Ectodermal cell (in vitro differentiated cells): ENCODE results near the gene NGFR.

Source experiments
- H3K27ac ChIP-seq: 2 replicates; pipeline ENCODE4 v1.7.0; 2013; ENCODE audit warnings: mild to moderate bottlenecking, low read depth, low read length; ENCODE audit not compliant: insufficient read depth, poor library complexity, severe bottlenecking
- H3K27me3 ChIP-seq: 2 replicates; pipeline ENCODE4 v1.7.0; 2013; ENCODE audit warnings: mild to moderate bottlenecking, low read length; ENCODE audit not compliant: insufficient read depth, control insufficient read depth, poor library complexity, severe bottlenecking
- H3K36me3 ChIP-seq: one replicate; pipeline ENCODE4 v1.7.0; 2013; ENCODE audit warnings: low read length; ENCODE audit not compliant: control insufficient read depth, insufficient read depth
- H3K4me1 ChIP-seq: one replicate; pipeline ENCODE4 v1.7.0; 2013; ENCODE audit warnings: low read length; ENCODE audit not compliant: control insufficient read depth, insufficient read depth
- H3K4me3 ChIP-seq: 2 replicates; pipeline ENCODE4 v1.7.0; 2013; ENCODE audit warnings: low read depth, low read length, control low read depth; ENCODE audit not compliant: insufficient read depth
- H3K9me3 ChIP-seq: 2 replicates; pipeline ENCODE4 v1.7.0; 2013; ENCODE audit warnings: mild to moderate bottlenecking, low read length, moderate library complexity; ENCODE audit not compliant: control insufficient read depth
- WGBS, 2 experiments: methylation state at CpG; one replicate each; pipeline ENCODE4 v1.1.7; 2013; ENCODE audit warnings: missing lambda C conversion rate in 2 of 2; 5-methylcytosine and 5-hydroxymethylcytosine counted together

NGFR gene

GRCh38 chr17:49456183-49456965 is 38.7 kb upstream of the NGFR start:
- Histone ChIP-seq H3K4me1 (peaks cover 25% of the 10 kb centered on the region), H3K36me3 (no peaks in the 10 kb centered on the region), H3K9me3 (no peaks in the 10 kb centered on the region), H3K27me3 (no peaks in the 10 kb centered on the region), H3K4me3 (no peak overlapping the region), H3K27ac (no peak overlapping the region)
- WGBS, 2 experiments = 75 to 78% methylated on average over 5 of the region's 5 CpGs

DNA sequence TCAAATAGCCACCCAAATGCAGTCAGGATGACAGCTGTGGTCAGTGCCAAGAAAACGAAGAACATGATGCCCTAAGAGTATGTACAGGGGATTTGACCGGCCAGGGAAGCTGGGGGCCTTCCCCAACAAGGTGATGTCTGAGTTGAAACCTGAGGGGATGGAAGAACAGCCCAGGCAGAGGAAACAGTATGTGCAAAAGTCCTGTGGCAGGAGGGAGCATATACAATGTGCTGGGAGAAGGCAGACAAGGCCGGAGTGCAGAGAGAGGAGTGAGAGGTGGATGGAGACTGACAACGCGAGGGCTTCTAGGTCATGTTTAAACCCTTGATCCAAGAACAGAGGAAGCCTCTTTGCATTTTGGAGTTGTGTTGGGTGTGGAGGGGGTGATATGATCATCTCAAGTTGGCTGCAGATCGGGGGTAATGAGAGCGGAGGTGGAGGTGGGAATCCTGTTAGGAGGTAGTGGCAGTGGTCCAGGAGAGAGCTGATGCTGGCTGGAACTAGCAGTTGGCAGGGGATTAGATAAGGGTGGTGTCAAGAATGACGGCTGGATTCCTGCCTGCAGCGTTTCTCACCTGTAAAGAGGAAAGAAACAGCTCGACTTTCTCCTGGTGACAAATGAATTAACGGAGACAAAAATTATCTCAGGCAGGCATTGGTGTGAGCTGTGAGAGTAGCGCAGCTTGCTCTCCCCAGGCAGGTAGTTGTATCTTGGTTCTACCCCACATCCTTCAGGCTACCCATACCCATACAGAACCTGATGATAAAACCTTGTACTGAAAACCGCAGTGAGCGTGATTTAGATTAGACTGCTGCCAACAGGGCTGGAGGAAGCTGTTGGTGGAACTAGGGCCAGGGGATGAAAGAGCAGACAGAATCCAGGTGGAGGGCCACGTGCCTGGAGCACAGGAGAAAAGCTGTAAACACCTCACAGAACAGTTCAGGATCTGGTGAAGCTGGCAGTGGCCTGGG is 37.2 kb upstream of the NGFR start:
- H3K27me3 ChIP-seq = no peaks in the 10 kb centered on the region
- no peaks in the 10 kb centered on the region for H3K36me3 ChIP-seq
- H3K27ac ChIP-seq = no peak overlapping the region
- WGBS, 2 experiments = 92 to 93% methylated on average over 15 of the region's 15 CpGs
- no peaks in the 10 kb centered on the region for H3K9me3 ChIP-seq
- no peak overlapping the region for H3K4me3 ChIP-seq
- H3K4me1 ChIP-seq = peaks cover 21% of the 10 kb centered on the region

DNA sequence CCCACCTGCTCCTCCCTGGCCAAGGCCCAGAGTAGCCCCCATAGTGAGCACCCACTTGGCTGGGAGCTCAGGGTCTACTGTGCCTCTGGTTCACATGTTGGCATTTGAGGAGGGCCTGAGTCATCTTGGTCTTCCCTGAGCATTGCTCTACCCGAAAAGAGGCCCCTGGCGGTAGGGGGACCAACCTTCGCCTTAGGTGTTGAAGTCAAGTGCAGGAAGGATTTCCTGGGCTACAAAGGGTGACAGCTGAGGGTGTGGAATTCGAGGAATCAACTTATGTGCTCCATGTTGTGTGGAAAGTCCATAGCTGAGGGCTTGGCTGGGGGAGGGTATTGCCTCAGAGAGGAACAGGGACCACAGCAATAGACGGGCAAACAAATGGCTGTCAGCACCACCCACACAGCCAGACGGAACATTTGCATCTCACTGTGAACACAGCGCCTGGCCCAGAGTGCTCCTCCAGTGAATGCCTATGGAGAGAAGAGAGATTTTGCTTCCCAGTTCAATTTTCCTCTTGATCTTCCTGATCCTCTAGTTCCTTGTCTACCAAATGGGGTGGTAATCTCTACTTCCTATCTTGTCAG is 35.6 kb upstream of the NGFR start:
- Histone ChIP-seq H3K4me1 (peaks cover 12% of the 10 kb centered on the region), H3K36me3 (no peaks in the 10 kb centered on the region), H3K27ac (no peak overlapping the region), H3K27me3 (no peaks in the 10 kb centered on the region), H3K4me3 (no peak overlapping the region), H3K9me3 (no peaks in the 10 kb centered on the region)
- WGBS, 2 experiments = 50 to 52% methylated on average over 7 of the region's 7 CpGs

DNA sequence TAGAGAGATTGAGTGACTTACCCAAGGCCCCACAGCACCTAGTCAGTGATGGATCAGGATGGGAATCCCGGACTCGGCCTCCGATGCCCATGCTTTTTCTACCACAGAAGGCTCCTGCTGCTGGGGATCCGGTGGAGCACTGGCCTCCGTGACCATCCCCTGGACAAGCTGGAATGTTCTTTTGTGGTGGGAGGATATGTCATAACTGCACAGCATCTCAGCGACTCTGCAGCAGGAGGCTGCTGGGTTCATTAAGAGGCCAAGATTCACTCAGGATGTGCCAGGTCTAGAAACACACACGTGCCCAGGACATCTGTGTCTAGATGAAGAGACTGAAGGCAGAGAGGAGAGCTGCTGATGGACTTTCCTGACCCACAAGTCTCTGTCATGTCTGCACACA is 34.7 kb upstream of the NGFR start:
- Histone ChIP-seq H3K4me3 (no peak overlapping the region), H3K27ac (no peak overlapping the region), H3K27me3 (no peaks in the 10 kb centered on the region), H3K36me3 (no peaks in the 10 kb centered on the region), H3K4me1 (peaks cover 9% of the 10 kb centered on the region), H3K9me3 (no peaks in the 10 kb centered on the region)
- 85 to 90% methylated on average over 7 of the region's 7 CpGs for WGBS, 2 experiments

DNA sequence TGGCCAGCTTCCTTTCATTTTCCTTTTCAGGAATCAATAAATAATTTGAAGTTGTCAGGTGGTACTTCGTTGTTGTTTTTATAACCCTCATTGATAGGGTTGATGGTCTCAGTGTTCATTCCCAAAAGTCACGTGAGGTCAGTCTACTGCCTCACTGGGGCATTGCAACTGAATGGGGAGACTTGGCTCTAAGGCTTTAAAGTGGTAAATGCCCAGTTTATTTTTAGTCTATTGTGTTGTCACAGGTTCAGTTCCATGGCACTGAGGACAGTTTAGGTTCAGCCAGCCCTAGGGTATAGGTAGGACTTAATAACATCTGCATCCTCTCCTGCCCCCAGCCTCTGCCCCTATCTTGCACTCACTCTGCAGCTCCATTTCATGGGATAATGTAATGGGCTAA is 33.5 kb upstream of the NGFR start:
- H3K36me3 ChIP-seq = no peaks in the 10 kb centered on the region
- H3K4me1 ChIP-seq = peaks cover 5% of the 10 kb centered on the region
- no peak overlapping the region for H3K27ac ChIP-seq
- H3K9me3 ChIP-seq = no peaks in the 10 kb centered on the region
- 94 to 97% methylated on average over 2 of the region's 2 CpGs for WGBS, 2 experiments
- H3K4me3 ChIP-seq = no peak overlapping the region
- no peaks in the 10 kb centered on the region for H3K27me3 ChIP-seq

DNA sequence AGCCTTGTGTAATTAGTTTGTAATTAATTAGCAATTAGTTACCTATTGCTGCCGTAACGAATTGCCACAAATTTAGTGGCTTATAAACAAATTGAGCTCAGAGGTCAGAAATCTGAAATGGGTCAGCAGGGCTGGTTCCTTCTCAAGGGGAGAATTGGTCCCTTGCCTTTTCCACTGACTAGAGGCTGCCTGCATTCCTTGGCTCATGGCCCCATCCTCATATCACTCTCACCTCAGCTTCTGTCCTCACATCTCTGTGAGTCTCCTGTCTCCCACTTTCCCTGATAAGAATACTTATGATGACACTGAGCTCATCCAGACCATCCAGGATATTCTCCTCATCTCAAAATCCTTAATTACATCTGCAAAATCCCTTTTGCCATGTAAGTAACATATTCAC is 31.0 kb upstream of the NGFR start:
- WGBS, 2 experiments = 72 to 81% methylated on average over 2 of the region's 2 CpGs
- peaks cover 11% of the 10 kb centered on the region for H3K27me3 ChIP-seq

DNA sequence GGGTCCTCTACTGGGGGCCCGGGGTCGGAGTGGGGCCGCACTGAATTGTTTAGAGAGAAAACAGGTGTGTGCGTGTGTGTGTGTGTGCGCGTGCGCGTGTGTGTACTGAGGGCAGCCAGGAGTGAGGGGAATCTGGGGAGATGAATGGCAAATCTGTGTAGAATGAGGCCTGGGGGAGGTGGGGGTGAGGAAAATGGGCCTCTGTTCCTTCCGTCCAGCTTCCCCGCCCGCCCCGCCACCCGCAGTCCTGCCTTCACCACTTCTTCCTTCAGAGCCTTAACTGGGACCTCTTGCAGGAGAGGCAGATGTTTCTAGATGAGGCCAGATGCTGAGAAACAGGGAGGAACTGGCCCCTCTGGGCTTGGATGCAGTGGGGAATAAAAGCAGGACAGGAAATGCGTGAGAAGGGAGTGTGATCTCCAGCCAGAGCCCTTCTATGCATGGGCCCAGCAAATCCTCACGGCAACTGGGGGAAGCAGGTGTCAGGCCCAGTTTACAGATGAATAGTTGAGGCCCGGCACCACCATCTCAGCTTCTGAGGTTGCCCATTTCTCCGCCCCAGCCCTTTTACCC is 29.7 kb upstream of the NGFR start:
- WGBS, 2 experiments = 85 to 86% methylated on average over 15 to 17 of the region's 17 CpGs
- peaks cover 25% of the 10 kb centered on the region for H3K27me3 ChIP-seq
- no peak overlapping the region for H3K4me3 ChIP-seq
- no peaks in the 10 kb centered on the region for H3K36me3 ChIP-seq
- H3K27ac ChIP-seq = no peak overlapping the region
- H3K4me1 ChIP-seq = no peaks in the 10 kb centered on the region
- no peaks in the 10 kb centered on the region for H3K9me3 ChIP-seq

More for the DNA sequence above, 31.0 kb upstream of the NGFR start:
- H3K36me3 ChIP-seq = no peaks in the 10 kb centered on the region
- no peaks in the 10 kb centered on the region for H3K9me3 ChIP-seq
- H3K27ac ChIP-seq = no peak overlapping the region
- H3K4me1 ChIP-seq = peaks cover 5% of the 10 kb centered on the region
- H3K4me3 ChIP-seq = no peak overlapping the region

DNA sequence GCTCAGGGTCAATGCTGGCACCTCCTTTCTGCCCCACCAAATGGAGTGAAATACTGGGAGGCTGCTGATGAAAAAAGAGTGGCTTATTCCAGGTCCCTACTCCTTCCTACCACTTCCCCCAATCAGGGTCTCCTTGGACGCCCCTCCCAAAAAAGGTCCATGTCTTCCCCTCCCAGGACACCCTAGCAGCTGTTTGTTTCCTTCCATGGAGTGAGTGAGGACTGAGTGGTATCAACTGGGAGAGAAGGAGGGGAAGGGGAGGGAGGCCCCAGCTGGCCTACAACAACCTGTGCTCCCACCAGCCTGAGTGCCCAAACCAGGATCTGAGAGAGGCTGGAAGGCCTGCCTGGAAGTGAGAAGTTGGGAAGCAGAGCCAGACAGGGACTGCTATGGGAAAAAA is 28.7 kb upstream of the NGFR start:
- Histone ChIP-seq H3K27me3 (peaks cover 32% of the 10 kb centered on the region), H3K27ac (no peak overlapping the region), H3K4me1 (peaks cover 8% of the 10 kb centered on the region), H3K4me3 (no peak overlapping the region), H3K36me3 (no peaks in the 10 kb centered on the region), H3K9me3 (no peaks in the 10 kb centered on the region)
- 75% methylated on average over 1 of the region's 1 CpG; no CpG with 5 or more reads in 1 of the 2 experiments for WGBS, 2 experiments

- Histone ChIP-seq H3K4me3 (no peak overlapping the region), H3K9me3 (no peaks in the 10 kb centered on the region), H3K27me3 (peaks cover 32% of the 10 kb centered on the region), H3K36me3 (no peaks in the 10 kb centered on the region), H3K4me1 (peaks cover 14% of the 10 kb centered on the region), H3K27ac (no peak overlapping the region)
- WGBS, 2 experiments = 86 to 93% methylated on average over 1 of the region's 1 CpG
Measured at GRCh38 chr17:49467175-49467574, 27.9 kb upstream of the NGFR start.
